Neural cell (in vitro differentiated cells): Measurements from ENCODE around the gene UQCRH. TPM values are rescaled to one million over a fixed set of nuclear protein-coding genes. Genes with fewer than 3 reads are reported as not detected.

Experiments
- H2AFZ ChIP-seq: fragments of 200-600, 300-800 bp; sonication (generic), shearing (Covaris generic); 2 replicates; pipeline ENCODE4 v1.6.0; 2014; ENCODE audit warnings: low read depth, mild to moderate bottlenecking, antibody characterized with exemption, low read length, moderate library complexity
- H3F3A ChIP-seq: fragments of 200-600 bp; shearing (Covaris generic); 2 replicates; pipeline ENCODE4 v1.6.1; 2016; ENCODE audit warnings: mild to moderate bottlenecking, moderate library complexity, mixed read lengths, antibody characterized with exemption, low read length; ENCODE audit not compliant: insufficient read depth, poor library complexity, severe bottlenecking
- H3K27ac ChIP-seq: fragments of 200-600, 300-800 bp; sonication (generic), shearing (Covaris generic); 2 replicates; pipeline ENCODE4 v1.5.1; 2014; ENCODE audit warnings: mild to moderate bottlenecking, low read length, moderate library complexity
- H3K27me3 ChIP-seq: fragments of 300-800, 200-600 bp; sonication (generic), shearing (Covaris generic); 2 replicates; pipeline ENCODE4 v1.6.0; 2014; ENCODE audit warnings: mild to moderate bottlenecking, low read depth, low read length, moderate library complexity; ENCODE audit not compliant: insufficient read depth
- H3K36me3 ChIP-seq: fragments of 300-800, 200-600 bp; sonication (generic), shearing (Covaris generic); 2 replicates; pipeline ENCODE4 v1.5.1; 2014; ENCODE audit warnings: mild to moderate bottlenecking, antibody characterized with exemption, low read length, moderate library complexity; ENCODE audit not compliant: insufficient read depth
- H3K4me2 ChIP-seq: fragments of 300-800, 200-600 bp; sonication (generic), shearing (Covaris generic); 2 replicates; pipeline ENCODE4 v1.6.0; 2014; ENCODE audit warnings: mild to moderate bottlenecking, low read length
- H3K4me3 ChIP-seq: fragments of 300-800, 200-600 bp; sonication (generic), shearing (Covaris generic); 2 replicates; pipeline ENCODE4 v1.5.1; 2014; ENCODE audit warnings: mild to moderate bottlenecking, low read length, moderate library complexity
- H3K79me2 ChIP-seq: fragments of 200-600 bp; shearing (Covaris generic); replicated peaks from 2 replicates; pipeline ENCODE4 v1.6.0; 2014; ENCODE audit warnings: mild to moderate bottlenecking, low read length, moderate library complexity; ENCODE audit not compliant: insufficient read depth
- H3K9ac ChIP-seq: fragments of 300-800, 200-600 bp; sonication (generic), shearing (Covaris generic); 2 replicates; pipeline ENCODE4 v1.6.1; 2016; ENCODE audit warnings: mild to moderate bottlenecking, low read length, mixed read lengths
- H3K9me2 ChIP-seq: fragments of 200-600 bp; shearing (Covaris generic); 2 replicates; pipeline ENCODE4 v1.6.1; 2016; ENCODE audit warnings: mild to moderate bottlenecking, low read length, mixed read lengths; ENCODE audit not compliant: insufficient read depth
- H3K9me3 ChIP-seq: fragments of 200-600, 300-800 bp; sonication (generic), shearing (Covaris generic); 2 replicates; pipeline ENCODE4 v1.6.1; 2016; ENCODE audit warnings: mild to moderate bottlenecking, mixed run types, low read length, moderate library complexity, mixed read lengths
- H4K20me1 ChIP-seq: fragments of 200-600 bp; shearing (Covaris generic); 2 replicates; pipeline ENCODE4 v1.6.1; 2016; ENCODE audit warnings: mild to moderate bottlenecking, mixed run types; ENCODE audit not compliant: insufficient read depth
- CTCF ChIP-seq: fragments of 450-650 bp; IDR thresholded peaks from 2 replicates; pipeline ENCODE4 v1.5.1; 2014; ENCODE audit warnings: antibody characterized with exemption, mild to moderate bottlenecking, moderate library complexity; ENCODE audit not compliant: poor library complexity, severe bottlenecking
- EP300 ChIP-seq: fragments of 450-650 bp; conservative IDR thresholded peaks from 2 replicates; pipeline ENCODE4 v1.6.1; 2014; ENCODE audit warnings: antibody characterized with exemption, mild to moderate bottlenecking, moderate library complexity; ENCODE audit not compliant: poor library complexity, severe bottlenecking
- EZH2 ChIP-seq: fragments of 200-600, 300-800 bp; shearing (Covaris generic), sonication (generic); IDR thresholded peaks from 2 replicates; pipeline ENCODE4 v1.6.1; 2014; ENCODE audit warnings: antibody characterized with exemption, low read length, borderline replicate concordance, mild to moderate bottlenecking; ENCODE audit not compliant: insufficient read depth, poor library complexity, severe bottlenecking
- MXI1 ChIP-seq: fragments of 450-650 bp; conservative IDR thresholded peaks from 2 replicates; pipeline ENCODE4 v1.6.1; 2014; ENCODE audit warnings: antibody characterized with exemption, mild to moderate bottlenecking; ENCODE audit not compliant: poor library complexity, severe bottlenecking
- POLR2AphosphoS5 ChIP-seq: IDR thresholded peaks from 2 replicates; pipeline ENCODE4 v1.6.1; 2012
- RAD21 ChIP-seq: fragments of 450-650 bp; conservative IDR thresholded peaks from 2 replicates; pipeline ENCODE4 v1.6.1; 2014; ENCODE audit warnings: antibody characterized with exemption, mild to moderate bottlenecking, moderate library complexity
- REST ChIP-seq: IDR thresholded peaks from 2 replicates; pipeline ENCODE4 v1.6.1; 2012; ENCODE audit warnings: borderline replicate concordance
- SMC3 ChIP-seq: fragments of 450-650 bp; conservative IDR thresholded peaks from 2 replicates; pipeline ENCODE4 v1.6.1; 2014; ENCODE audit warnings: antibody characterized with exemption, mild to moderate bottlenecking, moderate library complexity; ENCODE audit not compliant: poor library complexity
- TAF1 ChIP-seq: IDR thresholded peaks from 2 replicates; pipeline ENCODE4 v1.6.1; 2012; ENCODE audit warnings: low read depth
- polyA plus RNA-seq: library from polyadenylated mRNA; depleted of rRNA; stranded (reverse); fragments of >200 nt; gene quantifications from 2 replicates; pipeline ENCODE4 v1.2.3, GENCODE V29; 2014

Gene UQCRH
- polyA plus RNA-seq, 1 donor from 2014 or later = 1,272 TPM

GRCh38 chr1:46280092-46280491 is 23.4 kb upstream of the UQCRH start:
- Histone ChIP-seq H4K20me1 (no peaks in the 10 kb centered on the region), H3K9me3 (no peaks in the 10 kb centered on the region), H3F3A (no peaks in the 10 kb centered on the region), H2AFZ (no peak overlapping the region), H3K79me2 (no peaks in the 10 kb centered on the region), H3K36me3 (no peaks in the 10 kb centered on the region), H3K27ac (no peak overlapping the region), H3K4me2 (no peak overlapping the region), H3K9ac (no peak overlapping the region), H3K9me2 (no peaks in the 10 kb centered on the region), H3K27me3 (no peaks in the 10 kb centered on the region), H3K4me3 (no peak overlapping the region)
- TF ChIP-seq SMC3 (no peak), TAF1 (no peak), MXI1 (no peak), EP300 (no peak), POLR2AphosphoS5 (no peak), RAD21 (no peak), CTCF (no peak), REST (no peak), EZH2 (no peak)

GRCh38 chr1:46281021-46281420 is 22.5 kb upstream of the UQCRH start:
- Histone ChIP-seq H3K9ac (no peak overlapping the region), H3K27me3 (no peaks in the 10 kb centered on the region), H3K9me2 (no peaks in the 10 kb centered on the region), H3F3A (no peaks in the 10 kb centered on the region), H3K36me3 (no peaks in the 10 kb centered on the region), H4K20me1 (no peaks in the 10 kb centered on the region), H3K79me2 (no peaks in the 10 kb centered on the region), H2AFZ (no peak overlapping the region), H3K4me2 (no peak overlapping the region), H3K9me3 (no peaks in the 10 kb centered on the region), H3K27ac (no peak overlapping the region), H3K4me3 (no peak overlapping the region)
- TF ChIP-seq EP300 = no peak
- TF ChIP-seq RAD21 = no peak
- no peak for TF ChIP-seq SMC3
- no peak for TF ChIP-seq CTCF
- no peak for TF ChIP-seq EZH2
- TF ChIP-seq POLR2AphosphoS5 = no peak
- no peak for TF ChIP-seq MXI1
- TF ChIP-seq REST = no peak
- no peak for TF ChIP-seq TAF1
